SK-N-SH (cell line): Measurements from ENCODE around the gene RRP9. TPM values are rescaled to one million over a fixed set of nuclear protein-coding genes. Genes with fewer than 3 reads are reported as not detected.

Experiments used
- CTCF ChIA-PET: fragments of 300-600, 350-600 bp; formaldehyde crosslinking; extraction: SDS; loops from one replicate; lab custom pipeline; 2021; lab: Yijun Ruan, JAX
- POLR2A ChIA-PET: fragments of 350-600 bp; sonication (Branson Sonifier 250); formaldehyde crosslinking; extraction: SDS; loops from one replicate; lab custom pipeline; 2020; ENCODE audit warnings: antibody characterized with exemption, inconsistent platforms; lab: Yijun Ruan, JAX
- DNase-seq: peaks from one replicate; pipeline ENCODE4 v3.0.0; 2012
- H2AFZ ChIP-seq: fragments of 200-600 bp; sonication (generic); 2 replicates; pipeline ENCODE4 v1.8.1; 2016; ENCODE audit warnings: antibody characterized with exemption, mild to moderate bottlenecking, low read depth
- H3F3A ChIP-seq: fragments of 200-600 bp; sonication (generic); replicated peaks from 2 replicates; pipeline ENCODE3; 2016; ENCODE audit warnings: antibody characterized with exemption, mild to moderate bottlenecking; ENCODE audit not compliant: insufficient read depth
- H3K27ac ChIP-seq, 2 experiments: fragments of 200-500 bp in 1 of 2; fragments of 200-600 bp in 1 of 2; sonication (Bioruptor generic) in 1 of 2; sonication (generic), shearing (Covaris generic) in 1 of 2; 2 replicates each; pipeline versions ENCODE4 v1.5.1 to v1.6.1; 2014 to 2016; ENCODE audit warnings: low read depth in 2 of 2, inconsistent platforms in 1 of 2, low read length in 1 of 2, mild to moderate bottlenecking in 1 of 2, mixed read lengths in 1 of 2
- H3K27me3 ChIP-seq: fragments of 200-600 bp; sonication (generic), shearing (Covaris generic); 2 replicates; pipeline ENCODE4 v1.6.1; 2016; ENCODE audit warnings: mixed run types; ENCODE audit not compliant: insufficient read depth
- H3K36me3 ChIP-seq, 2 experiments: fragments of 200-500 bp in 1 of 2; fragments of 200-600 bp in 1 of 2; sonication (Bioruptor generic) in 1 of 2; sonication (generic) in 1 of 2; replicated peaks in 1 of 2; 2 replicates each; pipeline versions ENCODE3 to v1.5.1; 2014 to 2016; ENCODE audit warnings: low read length in 1 of 2, mild to moderate bottlenecking in 1 of 2; ENCODE audit not compliant: insufficient read depth in 2 of 2, control insufficient read depth in 1 of 2
- H3K4me1 ChIP-seq, 2 experiments: fragments of 200-500 bp in 1 of 2; fragments of 200-600 bp in 1 of 2; sonication (Bioruptor generic) in 1 of 2; sonication (generic), shearing (Covaris generic) in 1 of 2; 2 replicates each; pipeline versions ENCODE4 v1.5.1 to v1.6.1; 2014 to 2016; ENCODE audit warnings: low read depth in 1 of 2, low read length in 1 of 2, mixed run types in 1 of 2; ENCODE audit not compliant: insufficient read depth in 2 of 2, control insufficient read depth in 1 of 2
- H3K4me2 ChIP-seq: fragments of 200-600 bp; sonication (generic), shearing (Covaris generic); 2 replicates; pipeline ENCODE4 v1.6.1; 2017; ENCODE audit warnings: mixed run types
- H3K4me3 ChIP-seq, 2 experiments: fragments of 200-500 bp in 1 of 2; fragments of 200-600 bp in 1 of 2; sonication (Bioruptor generic) in 1 of 2; sonication (generic), shearing (Covaris generic) in 1 of 2; 2 replicates each; pipeline versions ENCODE4 v1.5.1 to v1.8.1; 2014 to 2016; ENCODE audit warnings: low read depth in 2 of 2, inconsistent platforms in 1 of 2, low read length in 1 of 2, mild to moderate bottlenecking in 1 of 2, mixed read lengths in 1 of 2, moderate library complexity in 1 of 2
- H3K79me2 ChIP-seq: fragments of 200-600 bp; sonication (generic); 2 replicates; pipeline ENCODE4 v1.8.1; 2017; ENCODE audit warnings: mild to moderate bottlenecking; ENCODE audit not compliant: insufficient read depth
- H3K9ac ChIP-seq: fragments of 200-600 bp; sonication (generic); 2 replicates; pipeline ENCODE4 v1.6.1; 2017; ENCODE audit warnings: mixed run types
- H3K9me2 ChIP-seq: fragments of 200-600 bp; sonication (generic); 2 replicates; pipeline ENCODE4 v1.6.1; 2017; ENCODE audit warnings: mixed run types
- H3K9me3 ChIP-seq: fragments of 200-600 bp; sonication (generic); 2 replicates; pipeline ENCODE4 v1.6.1; 2017; ENCODE audit warnings: mixed run types, mild to moderate bottlenecking, moderate library complexity
- H4K20me1 ChIP-seq: fragments of 200-600 bp; sonication (generic); 2 replicates; pipeline ENCODE4 v1.6.1; 2017; ENCODE audit warnings: mild to moderate bottlenecking, mixed run types; ENCODE audit not compliant: insufficient read depth
- CHD2 ChIP-seq: fragments of 150-350 bp; IDR thresholded peaks from 2 replicates; pipeline ENCODE4 v1.6.1; 2018; ENCODE audit warnings: low read length; ENCODE audit not compliant: partially characterized antibody
- CTCF ChIP-seq: fragments of 200-600 bp; sonication (generic); IDR thresholded peaks from 2 replicates; pipeline ENCODE4 v1.6.1; 2017; ENCODE audit warnings: antibody characterized with exemption, mild to moderate bottlenecking, moderate library complexity
- EP300 ChIP-seq, 2 experiments: IDR thresholded peaks; 2 replicates each; pipeline versions ENCODE4 v1.4.0 to v1.6.1; 2012; ENCODE audit warnings: borderline replicate concordance in 1 of 2, low read depth in 1 of 2, low read length in 1 of 2
- MAX ChIP-seq: IDR thresholded peaks from 2 replicates; pipeline ENCODE4 v1.4.0; 2012; ENCODE audit warnings: low read depth
- MEF2A ChIP-seq: IDR thresholded peaks from 2 replicates; pipeline ENCODE4 v1.4.0; 2012; ENCODE audit warnings: low read depth, borderline replicate concordance
- RCOR1 ChIP-seq: fragments of 150-350 bp; IDR thresholded peaks from 2 replicates; pipeline ENCODE4 v1.6.1; 2017; ENCODE audit warnings: antibody characterized with exemption, low read length
- RXRA ChIP-seq: IDR thresholded peaks from 2 replicates; pipeline ENCODE4 v1.4.0; 2012; ENCODE audit warnings: low read depth, mild to moderate bottlenecking, borderline replicate concordance
- SIN3A ChIP-seq: IDR thresholded peaks from 2 replicates; pipeline ENCODE4 v1.6.1; 2012; ENCODE audit warnings: low read depth, mild to moderate bottlenecking, low read length, moderate library complexity, borderline replicate concordance
- TEAD4 ChIP-seq: IDR thresholded peaks from 2 replicates; pipeline ENCODE4 v1.4.0; 2012; ENCODE audit warnings: mild to moderate bottlenecking, borderline replicate concordance; ENCODE audit not compliant: insufficient read depth
- USF2 ChIP-seq: fragments of 150-350 bp; IDR thresholded peaks from 2 replicates; pipeline ENCODE4 v1.6.1; 2017; ENCODE audit warnings: antibody characterized with exemption, low read length, low read depth, borderline replicate concordance
- WGBS: methylation state at CpG from one replicate; pipeline ENCODE4 v1.1.6; 2017; ENCODE audit warnings: low lambda C conversion rate; 5-methylcytosine and 5-hydroxymethylcytosine counted together
- polyA plus RNA-seq, 3 experiments: library from polyadenylated mRNA; depleted of rRNA; stranded (reverse); fragments of >200 nt; gene quantifications; 2 replicates each; pipeline ENCODE4 v1.2.3, GENCODE V29; 2012

RRP9 gene
- polyA plus RNA-seq, 1 of the 3 experiments (the other 2 are of a cell fraction), result 49.6 TPM

GRCh38 chr3:51964521-51964920 lies 22.8 kb upstream of the RRP9 start:
- POLR2A ChIA-PET, result interaction anchor here (1.2 to 1.8 kb wide), 3 partner anchors 9 to 22 kb away, joined by 3 to 11 read pairs (median 4); partner anchors contain the start of genes ABHD14B and PARP3

More at GRCh38 chr3:51964521-51964920, 22.8 kb upstream of the RRP9 start:
- H3K9ac ChIP-seq, result no peak overlapping the region
- no peaks in the 10 kb centered on the region for H3K27me3 ChIP-seq
- CTCF ChIA-PET, result interaction anchor here (0.8 to 10.7 kb wide), 4 partner anchors 9 to 22 kb away, joined by 4 to 84 read pairs (median 6); partner anchors contain the start of genes ABHD14A, ABHD14B, ACY1 and PARP3
- H3K9me3 ChIP-seq, result no peaks in the 10 kb centered on the region
- DNase-seq, result no peak
- H3K4me2 ChIP-seq, result peak overlapping the region; percentile 99; the same call in 1 of the 2 replicates
- WGBS, result 75% methylated on average over 3 of the region's 4 CpGs
- H3K79me2 ChIP-seq, result peaks cover 39% of the 10 kb centered on the region
- no peaks in the 10 kb centered on the region for H3K9me2 ChIP-seq
- no peak overlapping the region for H3K4me3 ChIP-seq
- no peak overlapping the region; a peak in 1 of 4 replicates for H3K27ac ChIP-seq
- peaks cover 4 to 46% of the 10 kb centered on the region in 2 experiments; a peak in 2 of 4 replicates for H3K4me1 ChIP-seq
- no peak for TF ChIP-seq MAX
- TF ChIP-seq MEF2A, result no peak
- TF ChIP-seq SIN3A, result no peak
- TF ChIP-seq TEAD4, result no peak
- TF ChIP-seq CHD2, result no peak
- TF ChIP-seq RCOR1, result no peak
- TF ChIP-seq CTCF, result no peak
- no peak for TF ChIP-seq USF2
- no peak for TF ChIP-seq RXRA
- no peak for TF ChIP-seq EP300 (IDR thresholded peaks at IDR 0.05; ENCODE audit: borderline replicate concordance in 1 of 2, low read depth in 1 of 2, low read length in 1 of 2)
- H3K36me3 ChIP-seq, result peaks cover 0 to 19% of the 10 kb centered on the region in 2 experiments
- peaks cover 9% of the 10 kb centered on the region for H3F3A ChIP-seq
- 0 out of 2 replicates have a peak, but pooled peaks cover 4% of the 10 kb centered on the region for H4K20me1 ChIP-seq
- H2AFZ ChIP-seq, result no peak overlapping the region
